Ectodermal cell (in vitro differentiated cells): ENCODE data around the gene MGAT4A.

ENCODE experiments used
- H3K27ac ChIP-seq: 2 replicates; pipeline ENCODE4 v1.7.0; 2013; ENCODE audit warnings: mild to moderate bottlenecking, low read depth, low read length; ENCODE audit not compliant: insufficient read depth, poor library complexity, severe bottlenecking
- H3K27me3 ChIP-seq: 2 replicates; pipeline ENCODE4 v1.7.0; 2013; ENCODE audit warnings: mild to moderate bottlenecking, low read length; ENCODE audit not compliant: insufficient read depth, control insufficient read depth, poor library complexity, severe bottlenecking
- H3K36me3 ChIP-seq: one replicate; pipeline ENCODE4 v1.7.0; 2013; ENCODE audit warnings: low read length; ENCODE audit not compliant: control insufficient read depth, insufficient read depth
- H3K4me1 ChIP-seq: one replicate; pipeline ENCODE4 v1.7.0; 2013; ENCODE audit warnings: low read length; ENCODE audit not compliant: control insufficient read depth, insufficient read depth
- H3K4me3 ChIP-seq: 2 replicates; pipeline ENCODE4 v1.7.0; 2013; ENCODE audit warnings: low read depth, low read length, control low read depth; ENCODE audit not compliant: insufficient read depth
- H3K9me3 ChIP-seq: 2 replicates; pipeline ENCODE4 v1.7.0; 2013; ENCODE audit warnings: mild to moderate bottlenecking, low read length, moderate library complexity; ENCODE audit not compliant: control insufficient read depth
- WGBS, 2 experiments: methylation state at CpG; one replicate each; pipeline ENCODE4 v1.1.7; 2013; ENCODE audit warnings: missing lambda C conversion rate in 2 of 2; 5-methylcytosine and 5-hydroxymethylcytosine counted together

MGAT4A gene

GRCh38 chr2:98715812-98716451 lies 15.0 kb downstream of the MGAT4A start:
- no peaks in the 10 kb centered on the region for H3K36me3 ChIP-seq
- no peak overlapping the region for H3K27ac ChIP-seq
- H3K4me3 ChIP-seq: no peak overlapping the region
- H3K9me3 ChIP-seq: no peaks in the 10 kb centered on the region
- no peaks in the 10 kb centered on the region for H3K27me3 ChIP-seq
- no peaks in the 10 kb centered on the region for H3K4me1 ChIP-seq
- WGBS, 2 experiments: 91 to 95% methylated on average over 8 to 9 of the region's 9 CpGs

GRCh38 chr2:98713332-98714015 lies 17.5 kb downstream of the MGAT4A start:
- no peak overlapping the region for H3K27ac ChIP-seq
- H3K36me3 ChIP-seq: no peaks in the 10 kb centered on the region
- 76 to 89% methylated on average over 2 of the region's 4 CpGs for WGBS, 2 experiments

GRCh38 chr2:98712145-98712544 lies 18.8 kb downstream of the MGAT4A start:
- Histone ChIP-seq H3K4me3 (no peak overlapping the region), H3K27me3 (no peaks in the 10 kb centered on the region), H3K9me3 (no peaks in the 10 kb centered on the region), H3K36me3 (no peaks in the 10 kb centered on the region), H3K4me1 (no peaks in the 10 kb centered on the region), H3K27ac (no peak overlapping the region)
- WGBS, 2 experiments: 92 to 94% methylated on average over 3 of the region's 3 CpGs

More at GRCh38 chr2:98713332-98714015, 17.5 kb downstream of the MGAT4A start:
- no peaks in the 10 kb centered on the region for H3K27me3 ChIP-seq
- H3K4me1 ChIP-seq: no peaks in the 10 kb centered on the region
- H3K9me3 ChIP-seq: no peaks in the 10 kb centered on the region
- no peak overlapping the region for H3K4me3 ChIP-seq

- 81 to 89% methylated on average over 3 of the region's 3 CpGs for WGBS, 2 experiments
- Histone ChIP-seq H3K27ac (no peak overlapping the region), H3K9me3 (no peaks in the 10 kb centered on the region)
Measured at GRCh38 chr2:98711506-98711905, 19.4 kb downstream of the MGAT4A start.

GRCh38 chr2:98710734-98711133 lies 20.2 kb downstream of the MGAT4A start:
- H3K27ac ChIP-seq: no peak overlapping the region
- H3K4me3 ChIP-seq: no peak overlapping the region
- no peaks in the 10 kb centered on the region for H3K27me3 ChIP-seq
- H3K9me3 ChIP-seq: no peaks in the 10 kb centered on the region
- no peaks in the 10 kb centered on the region for H3K36me3 ChIP-seq
- WGBS, 2 experiments: 96% methylated on average over 4 of the region's 4 CpGs
- H3K4me1 ChIP-seq: no peaks in the 10 kb centered on the region

More at GRCh38 chr2:98711506-98711905, 19.4 kb downstream of the MGAT4A start:
- H3K4me3 ChIP-seq: no peak overlapping the region
- H3K27me3 ChIP-seq: no peaks in the 10 kb centered on the region
- no peaks in the 10 kb centered on the region for H3K36me3 ChIP-seq
- H3K4me1 ChIP-seq: no peaks in the 10 kb centered on the region

- H3K4me1 ChIP-seq: no peaks in the 10 kb centered on the region
- no peak overlapping the region for H3K27ac ChIP-seq
- H3K36me3 ChIP-seq: no peaks in the 10 kb centered on the region
- H3K27me3 ChIP-seq: no peaks in the 10 kb centered on the region
- no peak overlapping the region for H3K4me3 ChIP-seq
- H3K9me3 ChIP-seq: no peaks in the 10 kb centered on the region
Measured at GRCh38 chr2:98709535-98709934, 21.4 kb downstream of the MGAT4A start.

- Histone ChIP-seq H3K27me3 (no peaks in the 10 kb centered on the region), H3K9me3 (no peaks in the 10 kb centered on the region), H3K4me3 (no peak overlapping the region), H3K4me1 (no peaks in the 10 kb centered on the region), H3K36me3 (no peaks in the 10 kb centered on the region), H3K27ac (no peak overlapping the region)
- WGBS, 2 experiments: 87 to 94% methylated on average over 6 of the region's 6 CpGs
Measured at GRCh38 chr2:98708396-98709186, 22.3 kb downstream of the MGAT4A start.

- Histone ChIP-seq H3K9me3 (no peaks in the 10 kb centered on the region), H3K4me1 (no peaks in the 10 kb centered on the region), H3K27ac (no peak overlapping the region), H3K36me3 (no peaks in the 10 kb centered on the region), H3K4me3 (no peak overlapping the region), H3K27me3 (no peaks in the 10 kb centered on the region)
- WGBS, 2 experiments: 90 to 100% methylated on average over 1 of the region's 2 CpGs
Measured at GRCh38 chr2:98706591-98706990, 24.3 kb downstream of the MGAT4A start.

- H3K36me3 ChIP-seq: no peaks in the 10 kb centered on the region
- 91 to 94% methylated on average over 3 of the region's 3 CpGs for WGBS, 2 experiments
- no peaks in the 10 kb centered on the region for H3K9me3 ChIP-seq
- H3K4me1 ChIP-seq: no peaks in the 10 kb centered on the region
- no peak overlapping the region for H3K27ac ChIP-seq
- H3K27me3 ChIP-seq: no peaks in the 10 kb centered on the region
- no peak overlapping the region for H3K4me3 ChIP-seq
Measured at GRCh38 chr2:98705333-98705617, 25.7 kb downstream of the MGAT4A start.

GRCh38 chr2:98704499-98705332 lies 26.2 kb downstream of the MGAT4A start:
- 93 to 94% methylated on average over 9 of the region's 9 CpGs for whole genome bisulfite sequencing, 2 experiments
- no peak overlapping the region for H3K27ac ChIP-seq

More at GRCh38 chr2:98704499-98705332, 26.2 kb downstream of the MGAT4A start:
- Histone ChIP-seq H3K9me3 (no peaks in the 10 kb centered on the region), H3K4me3 (no peak overlapping the region), H3K27me3 (no peaks in the 10 kb centered on the region), H3K36me3 (no peaks in the 10 kb centered on the region), H3K4me1 (no peaks in the 10 kb centered on the region)
